GM12892 (cell line): ENCODE measurements around the gene KRT222.

Source experiments
- POLR2A ChIP-seq: IDR thresholded peaks from 2 replicates; pipeline ENCODE4 v1.6.1; 2011; ENCODE audit warnings: low read depth, low read length, control low read depth
- POLR2AphosphoS5 ChIP-seq: IDR thresholded peaks from 2 replicates; pipeline ENCODE4 v1.6.1; 2011; ENCODE audit warnings: low read depth, low read length, control low read depth
- TAF1 ChIP-seq: IDR thresholded peaks from 2 replicates; pipeline ENCODE4 v1.6.1; 2011; ENCODE audit warnings: low read depth, mild to moderate bottlenecking, control low read depth, low read length, borderline replicate concordance

GRCh38 chr17:40617678-40618240 lies 47.2 kb downstream of the KRT222 start:
- TF ChIP-seq POLR2AphosphoS5 = no peak
- TF ChIP-seq POLR2A = no peak
- TF ChIP-seq TAF1 = no peak
